SH-SY5Y (cell line): ENCODE data around the gene FGA.

Source experiments
- GATA2 ChIP-seq: IDR thresholded peaks from 2 replicates; pipeline ENCODE4 v1.6.1; 2011; ENCODE audit warnings: mild to moderate bottlenecking, low read depth, low read length
- GATA3 ChIP-seq: IDR thresholded peaks from 2 replicates; pipeline ENCODE4 v1.6.1; 2011; ENCODE audit warnings: low read depth, mild to moderate bottlenecking, low read length, moderate library complexity

- no peak for TF ChIP-seq GATA3
- no peak for TF ChIP-seq GATA2
These were observed 38.5 kb downstream of the FGA start for GRCh38 chr4:154551872-154552686.
